ENCODE results near the gene SRF.

The SRF gene

GRCh38 chr6:43183441-43183840 is 12.4 kb downstream of the SRF start:
- no peak for DNase-seq (ENCODE audit: low read depth, low spot score)

- no peak for DNase-seq (ENCODE audit: low read depth, low spot score)
These were observed 13.4 kb downstream of the SRF start for GRCh38 chr6:43184268-43184985.

- no peak for DNase-seq (ENCODE audit: low read depth, low spot score)
These were observed 14.4 kb downstream of the SRF start for GRCh38 chr6:43185391-43185985.

GRCh38 chr6:43186019-43186418 is 14.9 kb downstream of the SRF start:
- no peak for DNase-seq (ENCODE audit: low read depth, low spot score)

- DNase-seq (ENCODE audit: low read depth, low spot score): no peak
These were observed 15.6 kb downstream of the SRF start for GRCh38 chr6:43186706-43187105.

- DNase-seq (ENCODE audit: low read depth, low spot score): no peak
These were observed 16.8 kb downstream of the SRF start for GRCh38 chr6:43187821-43188220.

- DNase-seq (ENCODE audit: low read depth, low spot score): no peak
These were observed 17.4 kb downstream of the SRF start for GRCh38 chr6:43188426-43188825.

GRCh38 chr6:43189776-43190304 is 18.8 kb downstream of the SRF start:
- no peak for DNase-seq (ENCODE audit: low read depth, low spot score)

- no peak for DNase-seq (ENCODE audit: low read depth, low spot score)
These were observed 21.8 kb downstream of the SRF start for GRCh38 chr6:43192911-43193310.

- DNase-seq (ENCODE audit: low read depth, low spot score): peak; percentile 69
These were observed 22.9 kb downstream of the SRF start for GRCh38 chr6:43193929-43194328.

GRCh38 chr6:43196337-43196736 is 25.3 kb downstream of the SRF start:
- DNase-seq (ENCODE audit: low read depth, low spot score): no peak

GRCh38 chr6:43199912-43200311 is 28.8 kb downstream of the SRF start:
- DNase-seq (ENCODE audit: low read depth, low spot score): no peak

- no peak for DNase-seq (ENCODE audit: low read depth, low spot score)
These were observed 29.5 kb downstream of the SRF start for GRCh38 chr6:43200541-43200940.

- no peak for DNase-seq (ENCODE audit: low read depth, low spot score)
These were observed 31.4 kb downstream of the SRF start for GRCh38 chr6:43202451-43202850.

- no peak for DNase-seq (ENCODE audit: low read depth, low spot score)
These were observed 32.1 kb downstream of the SRF start for GRCh38 chr6:43203029-43203717.

- no peak for DNase-seq (ENCODE audit: low read depth, low spot score)
These were observed 32.6 kb downstream of the SRF start for GRCh38 chr6:43203718-43204095.

- DNase-seq (ENCODE audit: low read depth, low spot score): peak; percentile 47
These were observed 33.4 kb downstream of the SRF start for GRCh38 chr6:43204271-43205105.

- no peak for DNase-seq (ENCODE audit: low read depth, low spot score)
These were observed 34.8 kb downstream of the SRF start for GRCh38 chr6:43205849-43206248.

- no peak for DNase-seq (ENCODE audit: low read depth, low spot score)
These were observed 36.2 kb downstream of the SRF start for GRCh38 chr6:43207286-43207685.

- no peak for DNase-seq (ENCODE audit: low read depth, low spot score)
These were observed 40.9 kb downstream of the SRF start for GRCh38 chr6:43211955-43212354.

- no peak for DNase-seq (ENCODE audit: low read depth, low spot score)
These were observed 42.4 kb downstream of the SRF start for GRCh38 chr6:43213431-43213830.

GRCh38 chr6:43215066-43215465 is 44.0 kb downstream of the SRF start:
- no peak for DNase-seq (ENCODE audit: low read depth, low spot score)
